HCT116 (cell line): ENCODE measurements around the gene HDAC10. TPM values are rescaled to one million over a fixed set of nuclear protein-coding genes. Genes with fewer than 3 reads are reported as not detected.

ENCODE experiments used
- ATAC-seq: fragments of 200-7000 bp; cut with Tn5 transposase; 2 replicates; pipeline ENCODE4 v1.9.1; 2020; ENCODE audit warnings: mild to moderate bottlenecking, moderate library complexity
- BruUV-seq: library from RNA; stranded (reverse); fragments of 400-500 nt; replicated peaks from 2 replicates; lab custom pipeline; 2021; lab: Mats Ljungman, UMichigan
- CTCF ChIA-PET: fragments of 300-600 bp; sonication (Branson Sonifier 250); formaldehyde crosslinking; loops from one replicate; lab custom pipeline; 2021; ENCODE audit warnings: antibody characterized with exemption; lab: Charles Lee
- POLR2A ChIA-PET: fragments of 300-600, 350-600 bp; sonication (Branson Sonifier 250); formaldehyde crosslinking; loops from one replicate; lab custom pipeline; 2021; ENCODE audit warnings: antibody characterized with exemption; lab: Charles Lee
- RAD21 ChIA-PET, 2 experiments: fragments of 300-600 bp; sonication (Branson Sonifier 250); formaldehyde crosslinking; loops; one replicate each; lab custom pipeline; 2023; ENCODE audit warnings: low total read pairs in 2 of 2; ENCODE audit not compliant: uncharacterized antibody in 2 of 2, unreplicated experiment in 2 of 2, low non-redundant PET in 1 of 2; lab: Charles Lee
- DNase-seq: peaks from one replicate; pipeline ENCODE4 v3.0.0-alpha.2; 2010; ENCODE audit warnings: low read depth, low spot score
- H2AFZ ChIP-seq: fragments of 200-600 bp; shearing (Covaris generic), sonication (generic); 2 replicates; pipeline ENCODE4 v1.6.1; 2017; ENCODE audit warnings: low read depth, mixed run types, mixed read lengths, antibody characterized with exemption, low read length; ENCODE audit not compliant: poor library complexity, severe bottlenecking
- H3K27ac ChIP-seq: 2 replicates; pipeline ENCODE4 v1.5.1; 2012; ENCODE audit warnings: low read depth, low read length
- H3K27me3 ChIP-seq: fragments of 200-600 bp; sonication (generic); 2 replicates; pipeline ENCODE4 v1.6.1; 2016; ENCODE audit warnings: mixed run types, low read length, mixed read lengths; ENCODE audit not compliant: insufficient read depth
- H3K36me3 ChIP-seq, 2 experiments: fragments of 200-500 bp in 1 of 2; fragments of 200-600 bp in 1 of 2; sonication (Bioruptor generic) in 1 of 2; sonication (generic) in 1 of 2; 2 replicates each; pipeline versions ENCODE4 v1.5.1 to v1.6.1; 2014 to 2016; ENCODE audit warnings: low read length in 2 of 2, inconsistent platforms in 1 of 2, mixed read lengths in 1 of 2, mixed run types in 1 of 2; ENCODE audit not compliant: insufficient read depth in 2 of 2, control insufficient read depth in 1 of 2
- H3K4me1 ChIP-seq, 2 experiments: fragments of 200-600 bp in 1 of 2; sonication (generic) in 1 of 2; 2 replicates each; pipeline versions ENCODE4 v1.5.1 to v1.6.1; 2012 to 2017; ENCODE audit warnings: low read length in 2 of 2, inconsistent platforms in 1 of 2, mild to moderate bottlenecking in 1 of 2, mixed read lengths in 1 of 2, mixed run types in 1 of 2, moderate library complexity in 1 of 2; ENCODE audit not compliant: insufficient read depth in 2 of 2, control insufficient read depth in 1 of 2
- H3K4me2 ChIP-seq: fragments of 200-600 bp; sonication (generic); 2 replicates; pipeline ENCODE4 v1.6.1; 2017; ENCODE audit warnings: mixed run types, low read length, mixed read lengths
- H3K4me3 ChIP-seq, 2 experiments: fragments of 200-600 bp in 1 of 2; sonication (generic) in 1 of 2; replicated peaks in 1 of 2; 2 replicates each; pipeline ENCODE4 v1.5.1; 2011 to 2016; ENCODE audit warnings: low read length in 2 of 2, control low read depth in 1 of 2, low read depth in 1 of 2, mild to moderate bottlenecking in 1 of 2, mixed read lengths in 1 of 2, mixed run types in 1 of 2
- H3K79me2 ChIP-seq: fragments of 200-600 bp; sonication (generic); 2 replicates; pipeline ENCODE4 v1.6.1; 2017; ENCODE audit warnings: mild to moderate bottlenecking, mixed run types, low read length, moderate library complexity, mixed read lengths; ENCODE audit not compliant: insufficient read depth
- H3K9ac ChIP-seq: fragments of 200-600 bp; sonication (generic); 2 replicates; pipeline ENCODE4 v1.6.1; 2016; ENCODE audit warnings: low read length, mixed read lengths
- H3K9me2 ChIP-seq: fragments of 200-600 bp; sonication (generic), shearing (Covaris generic); 2 replicates; pipeline ENCODE4 v1.6.1; 2017; ENCODE audit warnings: mixed run types, mild to moderate bottlenecking, moderate library complexity; ENCODE audit not compliant: insufficient read depth
- H3K9me3 ChIP-seq, 2 experiments: fragments of 200-500 bp in 1 of 2; fragments of 200-600 bp in 1 of 2; sonication (Bioruptor generic) in 1 of 2; sonication (generic) in 1 of 2; 2 replicates each; pipeline ENCODE4 v1.6.1; 2014 to 2017; ENCODE audit warnings: low read length in 2 of 2, mixed read lengths in 2 of 2, inconsistent platforms in 1 of 2, low read depth in 1 of 2, mild to moderate bottlenecking in 1 of 2, mixed run types in 1 of 2, moderate library complexity in 1 of 2; ENCODE audit not compliant: control insufficient read depth in 1 of 2, insufficient read depth in 1 of 2
- H4K20me1 ChIP-seq: fragments of 200-600 bp; sonication (generic), shearing (Covaris generic); 2 replicates; pipeline ENCODE4 v1.6.1; 2017; ENCODE audit warnings: mixed run types, mild to moderate bottlenecking, moderate library complexity; ENCODE audit not compliant: insufficient read depth
- CBX3 ChIP-seq: IDR thresholded peaks from 2 replicates; pipeline ENCODE4 v1.6.1; 2012; ENCODE audit warnings: low read depth
- CEBPB ChIP-seq: IDR thresholded peaks from 2 replicates; pipeline ENCODE4 v1.6.1; 2012; ENCODE audit warnings: low read depth
- EGR1 ChIP-seq: IDR thresholded peaks from 2 replicates; pipeline ENCODE4 v1.6.1; 2012; ENCODE audit warnings: low read depth
- ELF1 ChIP-seq: IDR thresholded peaks from 2 replicates; pipeline ENCODE4 v1.6.1; 2012; ENCODE audit warnings: low read depth, borderline replicate concordance
- EZH2phosphoT487 ChIP-seq: fragments of 200-600 bp; IDR thresholded peaks from 2 replicates; pipeline ENCODE4 v1.6.1; 2018; ENCODE audit warnings: antibody characterized with exemption, borderline replicate concordance
- JUND ChIP-seq: IDR thresholded peaks from 2 replicates; pipeline ENCODE4 v1.6.1; 2012
- POLR2A ChIP-seq: IDR thresholded peaks from 2 replicates; pipeline ENCODE4 v1.7.0; 2011; ENCODE audit warnings: borderline replicate concordance; ENCODE audit not compliant: insufficient read depth, insufficient read length; ENCODE audit errors: extremely low read depth
- POLR2AphosphoS5 ChIP-seq: IDR thresholded peaks from 2 replicates; pipeline ENCODE4 v1.6.1; 2011; ENCODE audit warnings: mild to moderate bottlenecking, low read depth, low read length, moderate library complexity
- RAD21 ChIP-seq: IDR thresholded peaks from 2 replicates; pipeline ENCODE4 v1.6.1; 2012; ENCODE audit warnings: low read depth, mild to moderate bottlenecking
- SP1 ChIP-seq: IDR thresholded peaks from 2 replicates; pipeline ENCODE4 v1.6.1; 2012; ENCODE audit warnings: low read depth
- TCF7L2 ChIP-seq: IDR thresholded peaks from 2 replicates; pipeline ENCODE4 v1.7.0; 2011; ENCODE audit warnings: borderline replicate concordance, inconsistent platforms; ENCODE audit not compliant: insufficient read depth, insufficient read length; ENCODE audit errors: extremely low read depth
- YY1 ChIP-seq: IDR thresholded peaks from 2 replicates; pipeline ENCODE4 v1.6.1; 2011; ENCODE audit warnings: low read length, low read depth, moderate library complexity, mild to moderate bottlenecking; ENCODE audit not compliant: insufficient replicate concordance; ENCODE audit errors: extremely low read depth
- ZFX ChIP-seq: fragments of 450-650 bp; IDR thresholded peaks from 2 replicates; pipeline ENCODE4 v1.6.1; 2017
- ZNF274 ChIP-seq: fragments of 200-500 bp; sonication (Bioruptor generic); IDR thresholded peaks from 2 replicates; pipeline ENCODE4 v1.6.1; 2014; ENCODE audit warnings: mild to moderate bottlenecking, low read depth, low read length, inconsistent platforms
- intact Hi-C: fragments of 100-400 bp; cut with micrococcal nuclease; formaldehyde crosslinking; loops from 2 replicates; pipeline ENCODE4 v1.10.0; 2022
- total RNA-seq: library from RNA; stranded (reverse); gene quantifications from one replicate; pipeline ENCODE4 v1.2.1, GENCODE V29; 2021; ENCODE audit not compliant: unreplicated experiment
- TF ChIP-seq, protein P1 (sequence below): IDR thresholded peaks from 2 replicates; pipeline ENCODE4 v1.6.1; 2012
- TF ChIP-seq, protein P2 (sequence below), 3 experiments: fragments of 200-600 bp in 1 of 3; sonication (generic) in 1 of 3; IDR thresholded peaks in 2 of 3; conservative IDR thresholded peaks in 1 of 3; 2 replicates each; pipeline ENCODE4 v1.5.1; 2012 to 2017; ENCODE audit warnings: low read depth in 2 of 3, low read length in 2 of 3, antibody characterized with exemption in 1 of 3, borderline replicate concordance in 1 of 3, control low read depth in 1 of 3, mild to moderate bottlenecking in 1 of 3, mixed read lengths in 1 of 3, mixed run types in 1 of 3, moderate library complexity in 1 of 3; ENCODE audit not compliant: insufficient read depth in 1 of 3
- TF ChIP-seq, protein P3 (sequence below): IDR thresholded peaks from 2 replicates; pipeline ENCODE4 v1.6.1; 2011; ENCODE audit warnings: mild to moderate bottlenecking, low read length, moderate library complexity; ENCODE audit not compliant: insufficient replicate concordance; ENCODE audit errors: extremely low read depth
- TF ChIP-seq, protein P4 (sequence below): IDR thresholded peaks from 2 replicates; pipeline ENCODE4 v1.6.1; 2012

The HDAC10 gene
- total RNA-seq, 1 experiment from 2014 or later: 67.5 TPM

DNA sequence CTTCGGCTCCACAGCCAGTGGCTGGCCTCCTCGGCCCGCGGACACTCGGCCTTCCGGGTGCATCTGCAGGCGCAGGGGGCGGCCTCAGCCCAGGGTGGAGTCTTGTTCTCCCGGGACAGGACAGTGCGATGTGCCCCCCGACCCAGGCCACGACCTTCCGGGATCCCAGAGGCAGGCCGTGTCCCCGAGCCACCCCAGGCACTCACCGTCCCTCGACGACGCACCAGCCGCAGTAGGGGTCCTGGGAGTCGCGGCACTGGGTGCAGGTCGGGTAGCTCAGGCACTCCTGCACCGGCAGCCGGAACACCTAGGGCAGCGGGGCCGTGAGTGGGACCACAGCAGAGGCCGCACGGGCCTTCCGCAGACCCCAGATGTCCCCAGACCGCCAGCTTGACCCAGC lies 36.7 kb upstream of the HDAC10 start:
- H4K20me1 ChIP-seq: no peaks in the 10 kb centered on the region
- no TSS peak for BruUV-seq
- peaks cover 60% of the 10 kb centered on the region for H3K79me2 ChIP-seq
- intact Hi-C loops: no loop called here
- no peaks in the 10 kb centered on the region for H3K9me2 ChIP-seq
- ChIA-PET POLR2A (no interaction called here), CTCF (no interaction called here), RAD21 (no interaction called here)
- H3K27ac ChIP-seq: peak overlapping the region; percentile 33; the same call in 1 of the 2 replicates
- H3K9me3 ChIP-seq: no peaks in the 10 kb centered on the region
- H3K4me3 ChIP-seq: no peak overlapping the region
- no peak overlapping the region for H3K9ac ChIP-seq
- H2AFZ ChIP-seq: no peak overlapping the region
- H3K4me1 ChIP-seq: peaks cover 13 to 16% of the 10 kb centered on the region in 2 experiments
- DNase-seq (no peak), ATAC-seq (no peak)
- H3K4me2 ChIP-seq: no peak overlapping the region
- no peaks in the 10 kb centered on the region for H3K27me3 ChIP-seq
- TF ChIP-seq POLR2A (no peak), ZFX (no peak), CBX3 (no peak), ZNF274 (no peak), RAD21 (no peak), EZH2phosphoT487 (no peak), EGR1 (no peak), YY1 (no peak), SP1 (no peak), JUND (no peak), POLR2AphosphoS5 (no peak), ELF1 (no peak), CEBPB (no peak), TCF7L2 (no peak)
- TF ChIP-seq, protein P1, sequence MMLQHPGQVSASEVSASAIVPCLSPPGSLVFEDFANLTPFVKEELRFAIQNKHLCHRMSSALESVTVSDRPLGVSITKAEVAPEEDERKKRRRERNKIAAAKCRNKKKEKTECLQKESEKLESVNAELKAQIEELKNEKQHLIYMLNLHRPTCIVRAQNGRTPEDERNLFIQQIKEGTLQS: no peak
- TF ChIP-seq, protein P2, sequence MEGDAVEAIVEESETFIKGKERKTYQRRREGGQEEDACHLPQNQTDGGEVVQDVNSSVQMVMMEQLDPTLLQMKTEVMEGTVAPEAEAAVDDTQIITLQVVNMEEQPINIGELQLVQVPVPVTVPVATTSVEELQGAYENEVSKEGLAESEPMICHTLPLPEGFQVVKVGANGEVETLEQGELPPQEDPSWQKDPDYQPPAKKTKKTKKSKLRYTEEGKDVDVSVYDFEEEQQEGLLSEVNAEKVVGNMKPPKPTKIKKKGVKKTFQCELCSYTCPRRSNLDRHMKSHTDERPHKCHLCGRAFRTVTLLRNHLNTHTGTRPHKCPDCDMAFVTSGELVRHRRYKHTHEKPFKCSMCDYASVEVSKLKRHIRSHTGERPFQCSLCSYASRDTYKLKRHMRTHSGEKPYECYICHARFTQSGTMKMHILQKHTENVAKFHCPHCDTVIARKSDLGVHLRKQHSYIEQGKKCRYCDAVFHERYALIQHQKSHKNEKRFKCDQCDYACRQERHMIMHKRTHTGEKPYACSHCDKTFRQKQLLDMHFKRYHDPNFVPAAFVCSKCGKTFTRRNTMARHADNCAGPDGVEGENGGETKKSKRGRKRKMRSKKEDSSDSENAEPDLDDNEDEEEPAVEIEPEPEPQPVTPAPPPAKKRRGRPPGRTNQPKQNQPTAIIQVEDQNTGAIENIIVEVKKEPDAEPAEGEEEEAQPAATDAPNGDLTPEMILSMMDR (IDR thresholded peaks at IDR 0.05 in 2 of 3, conservative IDR thresholded peaks at IDR 0.05 in 1 of 3; ENCODE audit: borderline replicate concordance in 1 of 3, insufficient read depth in 1 of 3, low read depth in 2 of 3, low read length in 2 of 3): no peak
- TF ChIP-seq, protein P3, sequence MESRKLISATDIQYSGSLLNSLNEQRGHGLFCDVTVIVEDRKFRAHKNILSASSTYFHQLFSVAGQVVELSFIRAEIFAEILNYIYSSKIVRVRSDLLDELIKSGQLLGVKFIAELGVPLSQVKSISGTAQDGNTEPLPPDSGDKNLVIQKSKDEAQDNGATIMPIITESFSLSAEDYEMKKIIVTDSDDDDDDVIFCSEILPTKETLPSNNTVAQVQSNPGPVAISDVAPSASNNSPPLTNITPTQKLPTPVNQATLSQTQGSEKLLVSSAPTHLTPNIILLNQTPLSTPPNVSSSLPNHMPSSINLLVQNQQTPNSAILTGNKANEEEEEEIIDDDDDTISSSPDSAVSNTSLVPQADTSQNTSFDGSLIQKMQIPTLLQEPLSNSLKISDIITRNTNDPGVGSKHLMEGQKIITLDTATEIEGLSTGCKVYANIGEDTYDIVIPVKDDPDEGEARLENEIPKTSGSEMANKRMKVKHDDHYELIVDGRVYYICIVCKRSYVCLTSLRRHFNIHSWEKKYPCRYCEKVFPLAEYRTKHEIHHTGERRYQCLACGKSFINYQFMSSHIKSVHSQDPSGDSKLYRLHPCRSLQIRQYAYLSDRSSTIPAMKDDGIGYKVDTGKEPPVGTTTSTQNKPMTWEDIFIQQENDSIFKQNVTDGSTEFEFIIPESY: no peak
- TF ChIP-seq, protein P4, sequence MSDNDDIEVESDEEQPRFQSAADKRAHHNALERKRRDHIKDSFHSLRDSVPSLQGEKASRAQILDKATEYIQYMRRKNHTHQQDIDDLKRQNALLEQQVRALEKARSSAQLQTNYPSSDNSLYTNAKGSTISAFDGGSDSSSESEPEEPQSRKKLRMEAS: no peak
- H3K36me3 ChIP-seq: peaks cover 18 to 56% of the 10 kb centered on the region in 2 experiments; a peak in 3 of 4 replicates
